T-helper 22 cell (primary cell): Measurements from ENCODE around the gene SHROOM4.

ENCODE experiments used
- DNase-seq: peaks from one replicate; pipeline ENCODE4 v3.0.0-alpha.2; 2020; ENCODE audit warnings: low read depth

The SHROOM4 gene

GRCh38 chrX:50707955-50708699 lies 105.9 kb downstream of the SHROOM4 start:
- DNase-seq, result no peak

DNA sequence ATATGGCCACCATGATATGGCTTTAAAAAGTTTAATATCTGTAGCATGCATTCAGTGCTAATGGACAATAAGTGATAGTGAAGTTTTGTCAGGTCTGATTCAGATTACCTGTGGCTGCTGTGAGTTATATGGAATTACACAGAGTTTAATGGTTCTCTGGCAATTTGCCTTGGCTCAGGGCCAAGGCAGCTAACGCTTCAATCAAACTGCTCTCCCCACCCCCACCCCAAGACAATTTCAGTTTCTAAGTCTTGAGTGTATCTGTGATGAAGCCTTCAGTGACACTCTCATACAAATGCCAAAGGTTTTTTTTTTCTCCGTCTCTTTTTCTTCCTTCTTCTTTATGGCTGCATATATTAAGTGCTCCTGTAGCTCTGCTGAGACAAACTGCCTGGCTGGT lies 106.6 kb downstream of the SHROOM4 start:
- DNase-seq, result no peak

DNA sequence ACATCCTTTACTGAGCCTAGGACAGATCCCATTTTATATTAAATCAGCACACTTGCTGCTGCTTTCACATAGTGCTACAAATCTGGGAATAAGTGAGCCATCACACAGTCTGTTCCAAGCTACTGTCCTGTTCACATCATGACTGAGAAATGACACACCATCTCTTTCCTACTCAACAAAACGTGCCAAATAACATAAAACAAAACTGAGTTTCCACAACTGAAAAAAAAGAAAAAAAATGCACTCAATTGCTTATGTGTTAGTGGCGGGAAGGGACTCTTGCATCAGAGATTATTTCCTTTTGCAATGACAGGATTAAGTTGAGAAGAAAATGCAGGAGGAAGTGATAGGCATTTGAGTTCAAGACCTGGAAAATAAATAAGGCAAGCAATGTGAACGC lies 109.0 kb downstream of the SHROOM4 start:
- DNase-seq, result no peak

DNA sequence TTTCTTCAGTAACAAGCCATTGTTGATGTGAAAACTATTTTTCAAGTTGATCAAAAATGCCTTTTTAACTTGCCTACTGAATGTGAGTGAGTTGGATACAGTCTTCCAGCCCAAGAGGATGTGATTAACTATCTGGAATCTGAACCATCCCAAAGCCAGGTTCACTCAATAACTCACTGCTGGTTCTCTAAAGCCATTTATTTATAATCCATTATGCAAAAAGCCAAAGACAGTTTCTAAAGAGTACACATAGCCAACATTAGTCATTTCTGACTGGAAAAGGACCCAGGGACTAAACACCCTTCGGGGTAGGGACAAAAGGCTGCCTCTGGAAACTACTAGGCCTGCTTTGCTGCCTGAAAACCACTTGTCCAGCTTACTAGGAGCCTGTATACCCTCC lies 109.6 kb downstream of the SHROOM4 start:
- no peak for DNase-seq

DNA sequence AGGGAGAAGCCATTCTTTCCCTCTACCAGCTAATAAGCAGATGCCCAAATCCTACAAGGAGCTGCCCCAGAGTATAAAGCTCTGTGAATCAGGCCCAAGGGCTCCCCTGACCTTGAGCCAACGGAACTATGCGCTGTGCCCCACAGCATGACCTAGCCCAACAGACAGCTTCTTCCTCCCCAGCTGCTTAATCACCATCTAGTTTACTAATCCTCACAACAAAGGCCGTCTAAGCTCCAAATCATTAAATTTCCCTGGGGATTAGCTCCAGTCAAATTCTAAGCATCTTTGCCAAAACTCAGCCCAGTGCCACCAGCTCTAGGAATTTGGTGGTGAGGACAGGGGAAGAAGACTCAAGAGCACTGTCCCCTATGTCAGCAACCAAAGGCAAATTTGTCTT lies 113.1 kb downstream of the SHROOM4 start:
- no peak for DNase-seq

- no peak for DNase-seq
These were observed 115.0 kb downstream of the SHROOM4 start for GRCh38 chrX:50698944-50699343.

GRCh38 chrX:50697691-50698090 lies 116.3 kb downstream of the SHROOM4 start:
- DNase-seq, result no peak

DNA sequence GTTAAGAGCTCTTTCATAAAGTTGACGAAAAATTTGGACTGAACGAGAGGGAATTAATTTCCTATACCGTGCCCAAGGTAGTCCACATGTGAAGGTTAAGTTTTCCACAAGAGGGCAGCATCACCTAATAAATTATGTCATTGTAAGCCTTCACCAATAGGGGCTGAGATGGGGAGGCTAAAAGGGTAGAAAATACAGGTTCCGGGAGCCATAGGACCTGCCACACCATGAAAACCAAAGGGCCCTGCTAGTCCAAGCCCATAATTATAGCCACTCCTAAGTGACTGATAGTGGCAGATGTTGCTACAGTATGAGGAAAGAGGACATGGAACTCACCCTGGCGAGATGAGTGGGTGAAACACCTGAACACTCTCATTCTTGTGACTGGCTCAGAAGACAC lies 122.2 kb downstream of the SHROOM4 start:
- DNase-seq, result no peak

DNA sequence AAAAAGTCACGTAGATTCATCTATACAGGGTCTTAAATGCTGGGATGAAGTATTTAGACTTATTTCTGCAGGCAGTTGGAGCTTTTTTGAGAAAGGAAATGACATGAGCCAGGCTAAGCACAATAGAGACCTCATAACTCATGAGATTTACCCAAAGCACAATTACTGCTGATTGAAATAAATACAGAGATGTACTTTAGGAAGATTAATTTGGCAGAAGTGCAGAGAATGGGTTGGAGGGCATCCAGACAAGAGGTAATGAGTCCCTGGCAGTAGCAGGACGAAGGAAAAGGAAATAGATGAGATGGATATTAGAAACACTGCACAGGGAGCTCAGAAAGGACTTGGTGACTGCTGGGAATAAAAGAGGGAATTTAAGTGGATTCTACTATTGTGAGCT lies 129.1 kb downstream of the SHROOM4 start:
- no peak for DNase-seq

DNA sequence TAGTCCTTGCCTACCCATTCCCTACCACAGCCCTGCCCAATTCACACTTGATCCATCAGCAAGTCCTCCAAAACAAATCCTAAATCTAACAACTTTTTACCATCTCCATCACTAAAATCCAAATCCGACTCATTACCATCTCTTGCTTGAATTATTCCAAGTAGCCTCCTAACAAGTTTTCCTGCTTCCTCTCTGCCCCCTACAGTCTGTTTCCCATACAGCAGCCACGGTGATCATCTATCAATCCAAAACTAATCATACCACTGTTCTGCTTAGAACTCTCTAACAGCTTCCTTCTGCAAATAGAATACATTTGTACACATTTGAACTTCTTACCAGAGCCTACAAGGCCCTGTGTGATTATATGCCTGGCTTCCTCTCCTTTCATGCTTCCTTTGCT lies 133.0 kb downstream of the SHROOM4 start:
- no peak for DNase-seq

GRCh38 chrX:50677789-50678188 lies 136.2 kb downstream of the SHROOM4 start:
- DNase-seq, result no peak

- no peak for DNase-seq
These were observed 142.3 kb downstream of the SHROOM4 start for GRCh38 chrX:50671661-50672060.

- no peak for DNase-seq
These were observed 145.1 kb downstream of the SHROOM4 start for GRCh38 chrX:50668860-50669259.

DNA sequence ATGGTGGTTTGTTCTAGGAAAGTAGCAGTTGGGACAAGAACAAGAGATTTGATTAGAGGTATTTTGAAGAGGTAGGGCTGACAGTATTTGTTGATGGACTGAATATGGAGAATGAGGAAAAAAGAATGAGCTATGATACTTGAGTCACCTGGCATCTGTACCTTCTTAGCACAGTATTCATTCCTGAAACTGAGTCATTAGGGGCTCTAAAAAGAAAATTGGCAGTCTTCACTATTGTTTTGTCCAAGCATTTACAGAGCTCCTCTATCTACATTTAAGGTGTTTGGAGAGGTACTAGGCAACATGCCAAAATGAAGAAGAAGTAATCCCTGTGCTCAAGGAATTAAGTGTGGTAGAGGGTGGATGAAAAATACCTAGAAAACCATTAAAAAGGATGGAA lies 165.8 kb downstream of the SHROOM4 start:
- DNase-seq, result no peak

- no peak for DNase-seq
These were observed 169.5 kb downstream of the SHROOM4 start for GRCh38 chrX:50644496-50644895.

DNA sequence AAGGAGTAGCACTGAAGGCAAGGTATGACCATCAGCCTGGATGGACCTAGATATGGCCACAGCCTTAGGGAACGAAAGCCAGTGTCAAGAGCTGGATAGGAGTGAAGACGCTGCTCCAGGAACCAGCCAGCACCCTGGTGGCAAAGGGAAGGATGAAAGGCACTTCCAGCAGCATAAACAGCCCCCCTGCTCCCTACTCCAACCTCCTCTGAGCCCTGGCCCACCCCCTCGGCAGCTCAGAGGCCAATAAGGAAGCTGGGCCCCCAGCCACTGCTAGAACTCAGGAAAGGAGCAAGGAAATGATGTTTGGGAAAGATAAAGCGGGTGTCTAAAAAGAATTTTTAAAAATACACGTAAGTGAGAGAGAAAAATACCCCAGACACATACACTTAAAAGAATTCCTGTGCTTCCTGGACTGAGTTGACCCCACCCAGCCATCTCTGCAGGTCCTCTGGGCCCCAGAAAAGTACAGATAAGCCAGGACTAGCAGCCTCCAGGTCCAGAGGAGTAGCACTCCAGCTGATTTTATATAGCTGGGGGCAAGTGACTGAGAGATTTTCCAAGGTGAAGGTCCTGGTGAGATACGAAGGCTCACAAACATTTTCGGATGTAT lies 170.4 kb downstream of the SHROOM4 start:
- DNase-seq, result no peak

DNA sequence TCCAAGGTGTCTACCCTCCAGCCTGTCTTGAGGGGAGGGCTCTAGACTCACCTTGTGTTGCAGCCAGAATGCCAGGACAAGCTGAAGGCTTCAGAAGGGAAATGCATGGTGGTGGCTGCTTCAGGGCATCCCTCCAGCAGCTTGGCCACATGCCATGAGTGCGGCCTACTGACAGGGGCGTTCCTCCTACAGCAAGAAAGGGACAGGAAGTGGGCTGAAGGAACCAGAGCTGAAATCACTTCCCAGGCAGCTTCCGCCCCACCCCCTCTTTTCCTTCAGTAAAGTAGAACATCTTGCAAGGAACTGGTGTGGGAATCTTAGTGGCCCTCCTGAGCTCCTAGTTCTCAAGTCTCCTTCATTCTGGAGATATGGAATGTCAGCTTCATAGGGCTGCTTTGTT lies 175.9 kb downstream of the SHROOM4 start:
- no peak for DNase-seq

DNA sequence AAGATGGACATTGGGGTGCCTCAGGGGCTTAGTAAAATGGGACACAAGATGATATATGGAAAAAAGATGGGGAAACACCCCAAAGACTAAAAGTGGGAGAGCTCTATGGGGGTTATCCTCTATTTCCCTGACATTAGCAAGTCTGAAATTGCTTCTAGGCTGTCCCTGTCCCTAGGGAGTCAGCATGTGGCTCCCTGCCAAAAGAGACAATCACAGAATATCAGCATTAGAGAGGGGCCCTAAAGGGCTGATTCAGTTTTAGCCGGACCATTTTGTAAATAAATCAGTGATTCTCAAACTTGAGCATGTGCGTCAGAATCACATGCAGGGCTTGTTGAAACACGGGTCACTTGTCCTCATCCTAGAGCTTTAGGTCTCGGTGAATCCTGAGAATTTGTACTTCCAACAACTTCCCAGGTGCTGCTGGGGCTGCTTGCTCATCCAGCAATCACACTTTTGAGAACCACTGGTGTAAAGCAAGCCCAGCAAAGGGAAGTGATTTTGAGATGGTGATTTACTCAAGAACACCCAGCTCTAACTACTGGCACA lies 178.1 kb downstream of the SHROOM4 start:
- no peak for DNase-seq

DNA sequence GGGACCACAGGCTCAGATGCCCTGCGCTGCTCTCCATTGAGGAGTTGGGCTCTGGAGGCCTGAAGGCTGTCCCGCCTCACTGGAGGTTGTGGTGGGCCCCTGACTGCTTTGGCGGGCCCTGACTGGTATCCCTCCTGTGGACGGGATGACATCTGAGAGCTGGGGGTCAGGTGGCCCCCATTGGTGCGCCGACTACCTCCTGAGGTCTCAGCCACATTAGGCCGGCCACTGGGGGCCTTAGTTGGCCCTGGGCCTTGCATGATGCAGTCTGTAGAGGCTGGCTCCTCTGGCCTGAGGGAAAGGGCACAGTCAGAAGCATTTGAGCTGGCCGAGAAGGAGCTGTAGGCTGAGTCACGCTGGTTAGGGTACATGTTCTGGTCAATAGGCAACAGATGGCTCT lies 178.8 kb downstream of the SHROOM4 start:
- DNase-seq, result no peak

GRCh38 chrX:50629774-50630173 lies 184.2 kb downstream of the SHROOM4 start:
- no peak for DNase-seq

DNA sequence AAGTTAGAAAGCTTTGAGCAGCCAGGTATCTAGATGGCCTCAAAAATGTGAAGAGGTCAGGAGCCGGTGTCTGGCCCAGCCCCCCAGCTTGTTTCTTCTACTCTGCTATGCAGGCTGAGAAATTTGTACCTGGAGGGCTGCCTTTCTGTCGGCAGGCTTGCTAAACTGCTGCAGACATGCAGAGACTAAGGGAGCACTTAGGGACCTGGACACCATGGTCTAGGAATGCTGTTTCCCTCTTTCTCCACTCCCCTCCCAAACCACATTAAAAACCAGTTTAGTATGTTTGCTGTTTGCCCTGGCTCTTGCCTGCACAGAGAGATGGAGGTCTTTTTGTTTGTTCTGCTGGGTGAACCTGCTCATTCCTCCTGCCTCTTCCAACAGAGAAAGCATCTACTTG lies 186.3 kb downstream of the SHROOM4 start:
- no peak for DNase-seq

DNA sequence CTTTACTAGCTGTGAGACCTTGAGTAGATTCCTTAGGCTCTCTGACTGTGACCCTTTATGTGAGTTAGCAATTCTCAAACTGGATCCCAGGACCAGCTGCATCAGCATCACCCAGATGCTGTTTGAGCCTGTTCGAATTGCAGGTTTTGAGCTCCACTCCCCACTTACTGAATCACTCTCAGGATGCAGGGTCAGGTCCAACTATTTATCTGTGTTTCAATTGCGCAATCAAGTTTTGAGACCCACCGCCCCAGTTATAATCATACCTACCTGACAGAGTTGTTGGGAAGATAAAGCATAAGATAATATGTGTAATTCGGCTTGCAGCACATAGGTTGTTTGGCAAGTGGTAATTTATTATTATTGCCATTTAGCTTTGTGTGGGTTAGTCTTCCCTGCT lies 187.6 kb downstream of the SHROOM4 start:
- no peak for DNase-seq

DNA sequence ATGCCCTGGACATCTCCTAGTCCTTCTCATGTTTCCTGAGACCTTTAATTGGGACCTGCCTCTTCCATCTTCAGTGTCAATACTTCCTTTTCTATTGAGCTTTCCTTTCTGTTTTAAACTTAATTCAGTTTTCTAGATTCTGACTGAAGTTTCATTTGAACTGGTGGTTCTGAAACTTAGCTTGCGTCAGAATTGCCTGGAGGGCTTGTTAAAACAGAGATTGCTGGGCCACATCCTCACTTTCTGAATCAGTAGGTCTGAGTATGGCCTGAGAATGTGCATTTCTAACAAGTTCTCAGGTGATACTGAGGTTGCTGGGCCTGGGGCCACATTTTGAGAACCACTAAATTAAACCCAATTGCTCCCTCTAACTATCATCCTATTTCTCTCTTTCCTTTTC lies 191.2 kb downstream of the SHROOM4 start:
- no peak for DNase-seq
